GM19395 (cell line): Measurements from ENCODE around the gene RNF167.
"Not testable (repeated sequence)": the region's sequence is repeated elsewhere in the genome, so short reads cannot be mapped to it uniquely, and the experiment has no call there.

ENCODE experiments used
- ATAC-seq: cut with Tn5 transposase; IDR thresholded peaks from one replicate; pipeline ENCODE4 v1.9.1; 2021; ENCODE audit warnings: mild to moderate bottlenecking, moderate library complexity; ENCODE audit not compliant: unreplicated experiment

The RNF167 gene

DNA sequence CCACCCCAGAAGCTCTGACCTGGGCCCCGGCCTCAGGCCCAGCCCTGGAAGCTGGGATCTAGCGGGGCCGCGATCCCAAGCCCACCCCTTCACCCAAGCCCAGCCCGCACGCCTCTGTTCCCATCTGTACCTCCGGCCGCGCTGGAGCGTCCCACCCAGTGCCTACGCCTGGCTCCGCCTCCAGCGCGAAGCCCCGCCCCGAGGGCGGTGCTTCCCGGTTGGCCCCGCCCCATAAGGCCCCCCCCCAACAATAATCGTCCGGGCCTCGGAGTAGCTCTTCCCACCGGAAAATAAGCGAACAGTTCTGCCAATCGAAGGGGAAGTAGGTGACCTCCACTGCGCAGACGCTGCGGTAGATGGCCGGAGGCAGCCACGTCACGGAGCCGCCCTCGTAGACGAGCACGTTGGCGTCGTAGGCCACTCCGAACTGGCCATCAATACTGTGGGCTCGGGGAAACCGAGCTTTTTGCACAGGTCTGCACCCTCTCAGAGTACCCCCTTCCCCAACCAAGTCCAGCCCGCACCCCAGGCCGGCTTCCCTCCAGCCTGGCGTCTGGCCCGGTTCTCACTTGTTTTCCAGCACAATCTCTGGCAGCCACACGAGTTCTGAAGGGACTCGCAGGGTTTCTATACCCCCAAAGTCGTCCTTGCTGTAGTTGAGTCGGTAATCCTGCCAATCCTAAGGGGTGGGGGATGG is 38.3 kb upstream of the RNF167 start:
- ATAC-seq = no peak

DNA sequence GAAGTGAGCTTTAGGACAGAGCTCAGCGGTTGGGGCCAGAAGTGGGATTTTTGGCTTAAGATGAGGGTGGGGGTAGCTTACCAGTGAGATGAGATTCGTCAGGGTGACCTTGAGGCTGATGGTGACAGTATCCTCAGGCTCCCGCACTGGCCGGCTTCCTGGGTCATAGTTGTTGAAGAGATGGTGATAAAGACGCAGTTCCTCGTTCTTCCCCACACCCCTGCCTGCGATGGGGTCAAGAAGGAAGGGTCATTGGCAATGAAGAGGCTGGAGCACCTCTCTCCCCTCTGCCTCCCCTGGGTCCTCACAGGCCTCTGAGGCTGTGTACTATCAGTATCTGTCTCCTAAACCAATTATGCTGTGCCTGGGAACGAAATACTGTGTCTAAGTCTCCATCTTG is 37.5 kb upstream of the RNF167 start:
- ATAC-seq = no peak

DNA sequence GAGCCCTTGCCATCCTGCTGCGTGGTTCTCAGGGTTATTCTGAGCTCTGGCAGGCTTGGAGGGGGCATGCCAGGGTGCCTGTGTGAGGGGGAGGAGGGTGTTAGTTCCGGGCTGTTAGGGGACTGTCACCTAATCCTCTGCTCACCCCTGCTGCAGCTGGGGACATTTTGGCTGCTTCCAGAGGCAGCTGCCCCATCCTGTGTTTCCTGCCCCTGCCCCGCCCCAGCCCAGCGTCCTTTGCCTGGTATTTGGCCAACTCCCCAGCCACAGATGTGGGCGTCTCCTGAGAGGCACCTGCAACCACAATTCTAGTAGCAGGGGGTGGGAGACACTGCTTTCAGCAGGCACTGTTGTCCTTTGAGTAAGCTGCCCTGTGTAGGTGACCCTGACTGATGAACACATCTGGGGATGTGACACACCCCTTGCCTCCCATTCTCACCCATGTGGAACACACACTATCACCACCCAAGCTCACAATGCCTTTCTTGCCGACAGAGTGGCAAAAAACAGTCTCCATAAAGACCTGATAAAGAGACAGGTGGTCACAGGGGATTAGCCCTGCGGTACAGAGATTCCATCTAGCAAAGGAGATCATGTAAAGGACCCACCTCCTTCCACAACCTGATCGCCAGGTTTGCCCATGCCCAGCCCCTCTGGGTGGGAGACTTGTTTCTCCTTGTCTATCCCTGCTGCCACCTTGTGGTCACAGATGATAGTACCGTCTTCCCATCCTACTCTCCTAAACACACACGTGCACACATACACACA is 36.8 kb upstream of the RNF167 start, which contains the start of gene CHRNE:
Gene CHRNE, minus strand, starts transcription at position 48 of the 768 bp plus-strand sequence. Its CDS starts 35 bp downstream, at position 13.
- no peak for ATAC-seq

- not testable (repeated sequence) for ATAC-seq
These were observed 33.4 kb upstream of the RNF167 start for GRCh38 chr17:4906642-4907041.

- ATAC-seq = no peak
These were observed 31.8 kb upstream of the RNF167 start for GRCh38 chr17:4908301-4908700.

DNA sequence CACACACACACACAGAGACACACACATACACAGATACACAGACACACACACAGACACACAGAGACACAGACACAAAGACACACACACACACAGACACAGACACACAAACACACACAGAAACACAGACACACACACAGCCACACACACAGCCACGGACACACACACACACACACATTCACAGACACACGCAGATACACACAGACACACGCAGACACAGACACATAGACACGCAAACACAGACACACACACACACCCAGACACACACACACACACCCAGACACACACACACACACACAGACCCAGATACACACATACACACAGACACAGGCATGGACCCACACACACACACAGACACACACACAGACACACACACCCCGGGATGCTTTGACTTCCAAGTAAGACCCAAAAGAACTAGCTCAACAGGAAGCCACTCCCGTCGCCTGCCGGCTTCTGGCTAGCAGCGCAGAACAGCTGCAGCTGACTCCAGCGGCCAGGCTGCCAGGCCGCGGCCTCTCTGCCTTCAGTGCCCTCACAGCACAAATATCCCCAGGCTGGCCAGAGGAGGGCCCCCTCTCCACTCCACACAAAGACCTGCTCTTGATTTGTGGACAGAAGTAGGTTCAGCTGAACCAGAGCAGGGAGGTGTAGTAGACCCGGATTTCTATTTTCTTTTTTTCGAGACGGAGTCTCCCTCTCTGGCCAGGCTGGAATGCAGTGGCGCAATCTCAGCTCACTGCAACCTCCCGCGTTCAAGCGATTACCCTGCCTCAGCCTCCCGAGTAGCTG is 31.2 kb upstream of the RNF167 start:
- no peak for ATAC-seq

GRCh38 chr17:4913994-4914393 is 26.1 kb upstream of the RNF167 start:
- ATAC-seq = no peak

- not testable (repeated sequence) for ATAC-seq
These were observed 25.5 kb upstream of the RNF167 start for GRCh38 chr17:4914551-4914950.

DNA sequence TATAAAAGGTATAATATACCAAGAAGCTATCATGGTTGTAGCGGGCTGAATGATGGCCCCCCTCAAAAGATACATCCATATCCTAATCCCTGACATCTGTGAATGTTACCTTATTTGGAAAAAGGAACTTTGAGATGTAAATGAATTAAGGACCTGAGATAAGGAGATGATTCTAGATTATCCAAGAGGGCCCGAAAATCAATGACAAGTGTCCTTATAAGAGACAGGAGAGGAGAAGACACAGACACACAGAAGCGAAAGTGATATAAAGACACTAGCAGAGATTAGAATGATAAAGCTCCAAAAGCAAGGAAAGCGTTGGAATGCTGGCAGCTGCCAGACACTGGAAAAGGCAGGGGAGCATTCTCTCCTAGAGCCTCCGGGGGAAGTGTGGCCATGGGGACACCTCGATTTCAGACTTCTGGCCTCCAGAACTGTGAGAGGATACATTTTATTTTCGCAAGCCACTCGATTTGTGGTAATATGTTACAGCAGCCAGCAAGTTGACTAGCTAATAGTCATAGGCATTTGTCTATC is 20.5 kb upstream of the RNF167 start:
- no peak for ATAC-seq

GRCh38 chr17:4920351-4921048 is 19.6 kb upstream of the RNF167 start:
- ATAC-seq = no peak

DNA sequence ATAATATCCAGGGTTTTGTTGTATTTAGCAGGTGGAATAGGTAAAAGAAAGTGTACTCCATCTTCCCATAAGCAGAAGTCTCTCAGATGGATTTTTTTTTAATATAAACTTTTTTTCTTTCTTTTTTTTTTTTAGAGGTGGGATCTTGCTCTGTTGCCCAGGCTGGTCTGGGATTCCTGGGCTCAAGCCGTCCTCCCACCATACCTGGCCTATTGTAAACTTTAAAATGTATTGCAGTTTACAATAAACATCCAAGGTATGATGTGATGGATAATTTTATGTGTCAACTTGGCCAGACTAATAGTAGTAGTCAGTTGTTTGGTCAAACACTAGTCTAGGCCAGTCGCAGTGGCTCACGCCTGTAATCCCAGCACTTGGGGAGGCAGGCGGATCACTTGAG is 18.7 kb upstream of the RNF167 start:
- no peak for ATAC-seq

- not testable (repeated sequence) for ATAC-seq
These were observed 13.3 kb upstream of the RNF167 start for GRCh38 chr17:4926577-4927335.

DNA sequence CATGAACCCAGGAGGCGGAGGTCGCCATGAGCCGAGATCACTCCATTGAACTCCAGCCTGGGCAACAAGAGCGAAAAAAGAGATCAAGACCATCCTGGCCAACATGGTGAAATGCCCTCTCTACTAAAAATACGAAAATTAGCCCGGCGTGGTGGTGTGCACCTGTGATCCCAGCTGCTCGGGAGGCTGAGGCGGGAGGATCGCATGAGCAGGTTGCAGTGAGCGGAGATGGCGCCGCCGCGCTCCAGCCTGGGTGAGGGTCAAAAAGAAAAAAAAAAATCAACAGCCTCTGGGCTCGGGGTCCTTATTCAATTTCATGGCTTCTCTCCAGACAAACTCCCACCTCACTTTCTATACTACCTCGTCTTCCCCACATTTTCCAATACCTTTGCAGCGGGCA is 11.2 kb upstream of the RNF167 start:
- no peak for ATAC-seq

DNA sequence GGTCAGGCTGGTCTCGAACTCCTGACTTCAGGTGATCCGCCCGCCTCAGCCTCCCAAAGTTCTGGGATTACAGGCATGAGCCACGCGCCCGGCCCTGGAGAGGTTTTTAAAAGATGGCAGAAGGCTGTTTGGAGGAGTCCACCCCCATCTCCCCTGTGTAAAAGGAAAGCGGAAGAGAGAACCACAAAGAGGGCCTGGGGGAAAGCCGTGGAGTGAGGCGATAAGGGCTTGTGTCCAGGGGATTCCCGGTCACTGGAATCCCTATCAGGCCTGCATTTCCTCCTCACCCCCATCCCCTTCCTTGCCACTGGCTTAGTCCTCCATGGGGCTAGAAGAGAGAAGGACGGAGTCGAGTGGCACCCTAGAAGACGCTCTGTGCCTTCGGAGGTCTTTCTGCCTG is 8.1 kb upstream of the RNF167 start, which contains the start of gene GP1BA:
Gene GP1BA, plus strand, starts transcription at position 315 of the 400 bp plus-strand sequence. CDS start 328 bp downstream, outside the sequence.
- no peak for ATAC-seq

- ATAC-seq = no peak
These were observed 7.3 kb upstream of the RNF167 start for GRCh38 chr17:4932756-4933155.

DNA sequence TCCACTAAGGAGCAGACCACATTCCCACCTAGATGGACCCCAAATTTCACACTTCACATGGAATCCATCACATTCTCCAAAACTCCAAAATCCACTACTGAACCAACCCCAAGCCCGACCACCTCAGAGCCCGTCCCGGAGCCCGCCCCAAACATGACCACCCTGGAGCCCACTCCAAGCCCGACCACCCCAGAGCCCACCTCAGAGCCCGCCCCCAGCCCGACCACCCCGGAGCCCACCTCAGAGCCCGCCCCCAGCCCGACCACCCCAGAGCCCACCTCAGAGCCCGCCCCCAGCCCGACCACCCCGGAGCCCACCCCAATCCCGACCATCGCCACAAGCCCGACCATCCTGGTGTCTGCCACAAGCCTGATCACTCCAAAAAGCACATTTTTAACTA is 6.4 kb upstream of the RNF167 start:
- no peak for ATAC-seq

DNA sequence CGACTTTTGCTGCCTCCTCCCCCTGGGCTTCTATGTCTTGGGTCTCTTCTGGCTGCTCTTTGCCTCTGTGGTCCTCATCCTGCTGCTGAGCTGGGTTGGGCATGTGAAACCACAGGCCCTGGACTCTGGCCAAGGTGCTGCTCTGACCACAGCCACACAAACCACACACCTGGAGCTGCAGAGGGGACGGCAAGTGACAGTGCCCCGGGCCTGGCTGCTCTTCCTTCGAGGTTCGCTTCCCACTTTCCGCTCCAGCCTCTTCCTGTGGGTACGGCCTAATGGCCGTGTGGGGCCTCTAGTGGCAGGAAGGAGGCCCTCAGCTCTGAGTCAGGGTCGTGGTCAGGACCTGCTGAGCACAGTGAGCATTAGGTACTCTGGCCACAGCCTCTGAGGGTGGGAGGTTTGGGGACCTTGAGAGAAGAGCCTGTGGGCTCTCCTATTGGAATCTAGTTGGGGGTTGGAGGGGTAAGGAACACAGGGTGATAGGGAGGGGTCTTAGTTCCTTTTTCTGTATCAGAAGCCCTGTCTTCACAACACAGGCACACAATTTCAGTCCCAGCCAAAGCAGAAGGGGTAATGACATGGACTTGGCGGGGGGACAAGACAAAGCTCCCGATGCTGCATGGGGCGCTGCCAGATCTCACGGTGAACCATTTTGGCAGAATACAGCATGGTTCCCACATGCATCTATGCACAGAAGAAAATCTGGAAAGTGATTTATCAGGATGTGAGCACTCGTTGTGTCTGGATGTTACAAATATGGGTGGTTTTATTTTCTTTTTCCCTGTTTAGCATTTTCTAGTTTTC is 5.7 kb upstream of the RNF167 start:
- ATAC-seq = no peak

DNA sequence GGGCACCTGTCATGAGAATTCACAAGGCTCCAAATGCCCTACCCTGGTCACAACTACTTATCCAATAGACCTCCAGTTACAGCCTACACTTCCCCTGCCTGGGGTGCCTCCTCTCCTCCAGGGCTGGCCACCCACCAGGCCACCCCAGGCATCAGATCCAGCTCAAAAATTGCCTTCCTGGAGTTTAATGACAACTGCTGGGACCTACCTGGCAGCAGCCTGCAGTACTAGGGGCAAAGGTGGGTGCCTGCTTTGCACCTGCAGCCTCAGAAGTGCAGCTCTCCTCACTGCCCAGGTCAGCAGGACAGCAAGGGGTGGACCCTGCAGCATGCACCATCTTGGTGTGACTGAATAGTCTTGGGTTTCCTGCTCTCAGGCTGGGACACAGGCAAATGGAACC is 4.4 kb upstream of the RNF167 start:
- ATAC-seq = no peak

GRCh38 chr17:4936436-4936835 is 3.6 kb upstream of the RNF167 start:
- ATAC-seq = no peak
